H1 (cell line): ENCODE results near the gene DIPK1B. TPM values are rescaled to one million over a fixed set of nuclear protein-coding genes. Genes with fewer than 3 reads are reported as not detected.

Experiments
- CTCF ChIA-PET: fragments of 300-600 bp; sonication (Branson Sonifier 250); formaldehyde crosslinking; loops from one replicate; lab custom pipeline; 2021; ENCODE audit not compliant: partially characterized antibody; lab: Charles Lee
- POLR2A ChIA-PET: fragments of 300-600 bp; sonication (Branson Sonifier 250); formaldehyde crosslinking; loops from one replicate; lab custom pipeline; 2021; ENCODE audit warnings: inconsistent platforms; ENCODE audit not compliant: partially characterized antibody; lab: Charles Lee
- DNase-seq, 2 experiments: peaks; one replicate each; pipeline versions ENCODE4 v3.0.0 to v3.0.0-alpha.2; 2010 to 2022; ENCODE audit warnings: low spot score in 2 of 2, low read depth in 1 of 2, mixed read lengths in 1 of 2
- FAIRE-seq: peaks from 2 replicates; lab custom pipeline; 2011; peaks lifted over from hg19 to GRCh38; lab: Jason Lieb, UNC
- H2AFZ ChIP-seq: 2 replicates; pipeline ENCODE4 v1.8.1; 2012; ENCODE audit warnings: low read length, inconsistent platforms
- H2AK5ac ChIP-seq: 2 replicates; pipeline ENCODE4 v1.6.1; 2013; ENCODE audit warnings: low read depth, low read length
- H2BK120ac ChIP-seq: replicated peaks from 2 replicates; pipeline ENCODE3; 2013; ENCODE audit warnings: low read depth, low read length, inconsistent platforms
- H2BK12ac ChIP-seq: 2 replicates; pipeline ENCODE4 v1.6.1; 2013; ENCODE audit warnings: low read depth, low read length
- H2BK15ac ChIP-seq: 2 replicates; pipeline ENCODE4 v1.6.1; 2013; ENCODE audit warnings: low read length
- H2BK20ac ChIP-seq: 2 replicates; pipeline ENCODE4 v1.6.1; 2013; ENCODE audit warnings: low read length
- H2BK5ac ChIP-seq: 2 replicates; pipeline ENCODE4 v1.6.1; 2013; ENCODE audit warnings: low read depth, low read length
- H3K14ac ChIP-seq: 2 replicates; pipeline ENCODE4 v1.6.1; 2013; ENCODE audit warnings: inconsistent platforms; ENCODE audit not compliant: insufficient read length
- H3K18ac ChIP-seq: 2 replicates; pipeline ENCODE4 v1.6.1; 2013; ENCODE audit warnings: low read length; ENCODE audit errors: extremely low read depth
- H3K23ac ChIP-seq: 2 replicates; pipeline ENCODE4 v1.6.1; 2013; ENCODE audit warnings: inconsistent platforms; ENCODE audit not compliant: insufficient read length
- H3K23me2 ChIP-seq: 2 replicates; pipeline ENCODE4 v1.6.1; 2013; ENCODE audit warnings: low read depth, low read length
- H3K27ac ChIP-seq: 2 replicates; pipeline ENCODE4 v1.6.1; 2011; ENCODE audit warnings: low read depth, low read length, inconsistent platforms
- H3K27me3 ChIP-seq, 4 experiments: replicated peaks in 1 of 4; 1 replicate in 1 of 4; 2 replicates in 3 of 4; pipeline versions ENCODE4 v1.6.1 to v1.8.1; 2011 to 2013; ENCODE audit warnings: low read length in 3 of 4, mild to moderate bottlenecking in 3 of 4, inconsistent platforms in 2 of 4, mixed read lengths in 2 of 4, moderate library complexity in 1 of 4; ENCODE audit not compliant: control insufficient read depth in 3 of 4, insufficient read depth in 3 of 4; ENCODE audit errors: extremely low read depth in 1 of 4
- H3K36me3 ChIP-seq, 4 experiments: 2 replicates each; pipeline versions ENCODE4 v1.6.1 to v1.8.1; 2011 to 2013; ENCODE audit warnings: mild to moderate bottlenecking in 4 of 4, low read length in 3 of 4, moderate library complexity in 2 of 4, control low read depth in 1 of 4, inconsistent platforms in 1 of 4; ENCODE audit not compliant: insufficient read depth in 4 of 4, control insufficient read depth in 2 of 4
- H3K4ac ChIP-seq: replicated peaks from 2 replicates; pipeline ENCODE3; 2013; ENCODE audit warnings: low read length, low read depth, mixed read lengths, inconsistent platforms; ENCODE audit not compliant: insufficient read length
- H3K4me1 ChIP-seq, 4 experiments: replicated peaks in 1 of 4; 1 replicate in 1 of 4; 2 replicates in 3 of 4; pipeline versions ENCODE4 v1.6.1 to v1.8.1; 2011 to 2013; ENCODE audit warnings: low read length in 3 of 4, inconsistent platforms in 2 of 4, mixed read lengths in 1 of 4; ENCODE audit not compliant: insufficient read depth in 4 of 4, control insufficient read depth in 3 of 4
- H3K4me2 ChIP-seq, 2 experiments: 2 replicates each; pipeline versions ENCODE4 v1.6.1 to v1.8.1; 2011 to 2013; ENCODE audit warnings: low read depth in 2 of 2, low read length in 2 of 2, control low read depth in 1 of 2, inconsistent platforms in 1 of 2, mild to moderate bottlenecking in 1 of 2; ENCODE audit not compliant: insufficient read depth in 1 of 2
- H3K4me3 ChIP-seq, 4 experiments: fragments of 200-600, 300-600 bp in 1 of 4; sonication (generic), shearing (Covaris generic), sonication (Bioruptor Twin) in 1 of 4; 2 replicates each; pipeline versions ENCODE4 v1.5.1 to v1.8.1; 2011 to 2016; ENCODE audit warnings: low read length in 4 of 4, low read depth in 3 of 4, control low read depth in 2 of 4, inconsistent platforms in 2 of 4, mild to moderate bottlenecking in 2 of 4, mixed read lengths in 1 of 4, moderate library complexity in 1 of 4; ENCODE audit not compliant: insufficient read depth in 2 of 4; ENCODE audit errors: extremely low read depth in 1 of 4
- H3K56ac ChIP-seq: replicated peaks from 2 replicates; pipeline ENCODE3; 2013; ENCODE audit warnings: low read depth, mild to moderate bottlenecking, mixed read lengths, low read length, inconsistent platforms; ENCODE audit not compliant: insufficient read length
- H3K79me1 ChIP-seq: 2 replicates; pipeline ENCODE4 v1.6.1; 2013; ENCODE audit warnings: low read depth, low read length, control low read depth
- H3K79me2 ChIP-seq, 2 experiments: 2 replicates each; pipeline versions ENCODE4 v1.6.1 to v1.8.1; 2012 to 2013; ENCODE audit warnings: low read length in 2 of 2, mild to moderate bottlenecking in 2 of 2, inconsistent platforms in 1 of 2; ENCODE audit not compliant: insufficient read depth in 2 of 2, control insufficient read depth in 1 of 2
- H3K9ac ChIP-seq, 4 experiments: replicated peaks in 1 of 4; 1 replicate in 1 of 4; 2 replicates in 3 of 4; pipeline versions ENCODE4 v1.6.1 to v1.8.1; 2011 to 2013; ENCODE audit warnings: low read depth in 3 of 4, low read length in 3 of 4, control low read depth in 2 of 4, mild to moderate bottlenecking in 2 of 4, moderate library complexity in 2 of 4, inconsistent platforms in 1 of 4; ENCODE audit errors: extremely low read depth in 1 of 4
- H3K9me3 ChIP-seq, 2 experiments: 2 replicates each; pipeline versions ENCODE4 v1.6.1 to v1.8.1; 2012 to 2013; ENCODE audit warnings: mild to moderate bottlenecking in 2 of 2, moderate library complexity in 2 of 2, control low read depth in 1 of 2, inconsistent platforms in 1 of 2, low read depth in 1 of 2, low read length in 1 of 2, mixed read lengths in 1 of 2; ENCODE audit not compliant: insufficient read depth in 2 of 2
- H4K20me1 ChIP-seq, 2 experiments: replicated peaks in 1 of 2; 2 replicates each; pipeline versions ENCODE3 to v1.8.1; 2011 to 2013; ENCODE audit warnings: inconsistent platforms in 2 of 2, low read length in 2 of 2, mild to moderate bottlenecking in 1 of 2; ENCODE audit not compliant: insufficient read depth in 2 of 2, control insufficient read depth in 1 of 2
- H4K5ac ChIP-seq: 2 replicates; pipeline ENCODE4 v1.6.1; 2013; ENCODE audit warnings: low read length, low read depth, mixed read lengths, inconsistent platforms; ENCODE audit not compliant: insufficient read length
- H4K8ac ChIP-seq: 2 replicates; pipeline ENCODE4 v1.8.0; 2013; ENCODE audit warnings: mild to moderate bottlenecking, moderate library complexity, low read length, inconsistent platforms; ENCODE audit not compliant: insufficient read depth; ENCODE audit errors: extremely low read depth
- H4K91ac ChIP-seq: replicated peaks from 2 replicates; pipeline ENCODE3; 2013; ENCODE audit warnings: low read length, mixed read lengths, inconsistent platforms; ENCODE audit not compliant: insufficient read length
- ASH2L ChIP-seq: fragments of 200-600, 300-600 bp; sonication (generic); IDR thresholded peaks from one replicate; pipeline ENCODE4 v1.7.1; 2017; ENCODE audit warnings: low read length
- BCL11A ChIP-seq, 2 experiments: IDR thresholded peaks; one replicate each; pipeline ENCODE4 v1.6.1; 2011; ENCODE audit warnings: low read depth in 2 of 2, low read length in 2 of 2, mild to moderate bottlenecking in 2 of 2
- CHD2 ChIP-seq: IDR thresholded peaks from 2 replicates; pipeline ENCODE4 v1.6.1; 2012; ENCODE audit warnings: low read length, improper control_type of control experiment
- CREB1 ChIP-seq: IDR thresholded peaks from 2 replicates; pipeline ENCODE4 v1.6.1; 2012; ENCODE audit warnings: inconsistent platforms
- GTF2F1 ChIP-seq: IDR thresholded peaks from 2 replicates; pipeline ENCODE4 v1.6.1; 2012; ENCODE audit warnings: low read depth, low read length, improper control_type of control experiment, borderline replicate concordance
- HDAC2 ChIP-seq, 2 experiments: fragments of 300-600 bp in 1 of 2; sonication (generic) in 1 of 2; IDR thresholded peaks; 2 replicates each; pipeline ENCODE4 v1.6.1; 2011 to 2012; ENCODE audit warnings: low read depth in 2 of 2, low read length in 2 of 2, mild to moderate bottlenecking in 2 of 2, moderate library complexity in 2 of 2, borderline replicate concordance in 1 of 2, inconsistent platforms in 1 of 2
- HDAC6 ChIP-seq: IDR thresholded peaks from one replicate; pipeline ENCODE4 v1.7.1; 2012; ENCODE audit warnings: low read depth, mild to moderate bottlenecking, inconsistent platforms, low read length, moderate library complexity
- JUND ChIP-seq: IDR thresholded peaks from 2 replicates; pipeline ENCODE4 v1.6.1; 2011; ENCODE audit warnings: mild to moderate bottlenecking, improper control_type of control experiment, low read length
- RXRA ChIP-seq: IDR thresholded peaks from 2 replicates; pipeline ENCODE4 v1.6.1; 2011; ENCODE audit warnings: low read depth, mild to moderate bottlenecking, low read length, moderate library complexity; ENCODE audit not compliant: insufficient read depth
- SIRT6 ChIP-seq: IDR thresholded peaks from one replicate; pipeline ENCODE4 v1.7.1; 2012; ENCODE audit warnings: low read length, inconsistent platforms
- SP1 ChIP-seq: IDR thresholded peaks from 2 replicates; pipeline ENCODE4 v1.6.1; 2011; ENCODE audit warnings: low read depth, low read length
- SRF ChIP-seq: IDR thresholded peaks from 2 replicates; pipeline ENCODE4 v1.6.1; 2011; ENCODE audit warnings: mild to moderate bottlenecking, low read depth, low read length, moderate library complexity
- TBP ChIP-seq: IDR thresholded peaks from 2 replicates; pipeline ENCODE4 v1.6.1; 2011; ENCODE audit warnings: low read depth, low read length, improper control_type of control experiment
- TCF12 ChIP-seq: IDR thresholded peaks from 2 replicates; pipeline ENCODE4 v1.6.1; 2011; ENCODE audit warnings: low read depth, mild to moderate bottlenecking, low read length
- ZNF274 ChIP-seq: IDR thresholded peaks from 2 replicates; pipeline ENCODE4 v1.7.0; 2012; ENCODE audit warnings: low read length, borderline replicate concordance; ENCODE audit errors: extremely low read depth
- WGBS, 2 experiments: shearing (Covaris generic) in 1 of 2; methylation state at CpG; one replicate each; pipeline versions ENCODE4 v1.1.6 to v1.1.7; 2013 to 2015; ENCODE audit warnings: low lambda C conversion rate in 2 of 2, mixed read lengths in 2 of 2, inconsistent platforms in 1 of 2, low coverage in 1 of 2, missing lambda C conversion rate in 1 of 2; ENCODE audit not compliant: insufficient replicate concordance in 2 of 2, insufficient coverage in 1 of 2, insufficient read length in 1 of 2; ENCODE audit errors: extremely low coverage in 1 of 2, missing lambda C conversion rate in 1 of 2; 5-methylcytosine and 5-hydroxymethylcytosine counted together
- polyA plus RNA-seq, 7 experiments: library from polyadenylated mRNA; depleted of rRNA in 3 of 7; stranded (reverse) in 5 of 7; unstranded in 2 of 7; fragments of >200 nt in 5 of 7; fragments of 200-250 nt in 2 of 7; gene quantifications; 1 replicate in 5 of 7; 2 replicates in 1 of 7; 4 replicates in 1 of 7; pipeline versions ENCODE4 v1.2.1 to v1.2.3, GENCODE V29; 2011 to 2013; ENCODE audit warnings: missing spikeins in 2 of 7, mixed read lengths in 2 of 7
- total RNA-seq: library from RNA; stranded (reverse); fragmentation: NEBNext Ultra II Directional; extraction: Animal tissue kit (Norgen Biotek cat#: 25700); gene quantifications from 2 replicates; pipeline ENCODE4 v1.2.1, GENCODE V29; 2021

Gene DIPK1B
- total and polyA plus RNA-seq, 2 of the 8 experiments (the other 6 are each of a cell fraction or from before 2014, with no cell fraction given): 32.3 to 64.8 TPM

- no peaks in the 10 kb centered on the region for H3K79me2 ChIP-seq
- peaks cover 0 to 11% (median 5%) of the 10 kb centered on the region in 4 experiments; a peak in 4 of 7 replicates for H3K27me3 ChIP-seq
- no peak overlapping the region for H3K9ac ChIP-seq
- H4K91ac ChIP-seq: no peak overlapping the region
- no peak overlapping the region for H3K18ac ChIP-seq
- H4K20me1 ChIP-seq: peaks cover 2 to 10% of the 10 kb centered on the region in 2 experiments
- H3K4ac ChIP-seq: no peak overlapping the region
- H3K4me1 ChIP-seq: peaks cover 0 to 24% (median 11%) of the 10 kb centered on the region in 4 experiments; a peak in 4 of 7 replicates
- no peaks in the 10 kb centered on the region for H3K9me3 ChIP-seq
- 0 out of 2 replicates have a peak overlapping the region, but pooled peaks have one; percentile 61 for H2BK15ac ChIP-seq
- no peak overlapping the region for H2BK120ac ChIP-seq
- H3K4me3 ChIP-seq: no peak overlapping the region
- H3K4me2 ChIP-seq: no peak overlapping the region
- H2BK5ac ChIP-seq: no peak overlapping the region
- H3K27ac ChIP-seq: no peak overlapping the region
- FAIRE-seq: no peak
- DNase-seq: no peak
- no peak overlapping the region for H2BK20ac ChIP-seq
- no peak overlapping the region for H3K56ac ChIP-seq
- H4K5ac ChIP-seq: no peak overlapping the region
- peak overlapping the region; percentile 14 for H4K8ac ChIP-seq
- 85% methylated on average over 15 of the region's 15 CpGs; no CpG with 5 or more reads in 1 of the 2 experiments for WGBS, 2 experiments
- peaks cover 13% of the 10 kb centered on the region; the same call in 1 of the 2 replicates for H3K23me2 ChIP-seq
- no peak overlapping the region for H3K23ac ChIP-seq
- H2AK5ac ChIP-seq: no peak overlapping the region
- POLR2A ChIA-PET: interaction anchor here (1.2 to 3.1 kb wide), 3 partner anchors 8 to 30 kb away, joined by 3 to 15 read pairs (median 3); no protein-coding TSS in a partner anchor
- H3K79me1 ChIP-seq: peaks cover 6% of the 10 kb centered on the region
- H2BK12ac ChIP-seq: peak overlapping the region; percentile 14; the same call in 1 of the 2 replicates
- no peaks in the 10 kb centered on the region for H3K36me3 ChIP-seq
- H2AFZ ChIP-seq: no peak overlapping the region
- CTCF ChIA-PET: interaction anchor here (1.2 to 12.8 kb wide), 6 partner anchors 10 to 196 kb away, joined by 4 to 125 read pairs (median 5); no protein-coding TSS in a partner anchor
- no peak overlapping the region for H3K14ac ChIP-seq
- TF ChIP-seq RXRA: no peak
- TF ChIP-seq SRF: no peak
- TF ChIP-seq BCL11A (IDR thresholded peaks at IDR 0.05; ENCODE audit: low read depth in 2 of 2, low read length in 2 of 2): no peak
- no peak for TF ChIP-seq TCF12
- no peak for TF ChIP-seq HDAC2 (IDR thresholded peaks at IDR 0.05; ENCODE audit: borderline replicate concordance in 1 of 2, low read depth in 2 of 2, low read length in 2 of 2)
- TF ChIP-seq GTF2F1: no peak
- no peak for TF ChIP-seq JUND
- TF ChIP-seq HDAC6: no peak
- TF ChIP-seq CREB1: no peak
- no peak for TF ChIP-seq SP1
- no peak for TF ChIP-seq ASH2L
- no peak for TF ChIP-seq CHD2
- TF ChIP-seq ZNF274: no peak
- no peak for TF ChIP-seq SIRT6
- TF ChIP-seq TBP: no peak
These were observed 28.0 kb upstream of the DIPK1B start for GRCh38 chr9:136684339-136684738.
